Hepatocyte (in vitro differentiated cells): ENCODE results near the gene SCML2. TPM values are rescaled to one million over a fixed set of nuclear protein-coding genes. Genes with fewer than 3 reads are reported as not detected.

ENCODE experiments used
- DNase-seq: peaks from one replicate; pipeline ENCODE4 v3.0.0-alpha.2; 2016; ENCODE audit warnings: low spot score
- H2AFZ ChIP-seq: fragments of 200-600 bp; sonication (generic); 2 replicates; pipeline ENCODE4 v1.6.0; 2016; ENCODE audit warnings: antibody characterized with exemption, mild to moderate bottlenecking
- H3K27ac ChIP-seq: fragments of 200-600 bp; sonication (generic); 2 replicates; pipeline ENCODE4 v1.5.1; 2016; ENCODE audit warnings: mild to moderate bottlenecking
- H3K27me3 ChIP-seq: fragments of 200-600 bp; sonication (generic); 2 replicates; pipeline ENCODE4 v1.6.1; 2016
- H3K36me3 ChIP-seq: fragments of 200-600 bp; sonication (generic); replicated peaks from 2 replicates; pipeline ENCODE4 v1.5.1; 2016; ENCODE audit warnings: low read depth; ENCODE audit not compliant: insufficient read depth
- H3K4me1 ChIP-seq: fragments of 200-600 bp; sonication (generic); 2 replicates; pipeline ENCODE4 v1.5.1; 2016; ENCODE audit warnings: mild to moderate bottlenecking, moderate library complexity; ENCODE audit not compliant: insufficient read depth
- H3K4me2 ChIP-seq: fragments of 200-600 bp; sonication (generic); 2 replicates; pipeline ENCODE4 v1.6.0; 2016
- H3K4me3 ChIP-seq: fragments of 200-600 bp; sonication (generic); 2 replicates; pipeline ENCODE4 v1.5.1; 2016; ENCODE audit warnings: mild to moderate bottlenecking
- H3K79me2 ChIP-seq: fragments of 200-600 bp; sonication (generic); 2 replicates; pipeline ENCODE4 v1.6.0; 2017; ENCODE audit warnings: mild to moderate bottlenecking
- H3K9me2 ChIP-seq: fragments of 200-600 bp; sonication (generic); replicated peaks from 2 replicates; pipeline ENCODE4 v1.6.0; 2017; ENCODE audit warnings: mild to moderate bottlenecking; ENCODE audit not compliant: insufficient read depth
- H3K9me3 ChIP-seq: fragments of 200-600 bp; sonication (generic); 2 replicates; pipeline ENCODE4 v1.5.1; 2016; ENCODE audit warnings: low read depth, mild to moderate bottlenecking
- H4K20me1 ChIP-seq: fragments of 200-600 bp; sonication (generic); 2 replicates; pipeline ENCODE4 v1.6.0; 2016; ENCODE audit warnings: mild to moderate bottlenecking; ENCODE audit not compliant: insufficient read depth, poor library complexity, severe bottlenecking
- CTCF ChIP-seq: fragments of 200-600 bp; sonication (generic); IDR thresholded peaks from 2 replicates; pipeline ENCODE4 v1.5.1; 2016; ENCODE audit warnings: antibody characterized with exemption, mild to moderate bottlenecking; ENCODE audit not compliant: poor library complexity
- EZH2 ChIP-seq: fragments of 200-600 bp; sonication (generic); IDR thresholded peaks from 2 replicates; pipeline ENCODE4 v1.6.1; 2016; ENCODE audit warnings: antibody characterized with exemption, mild to moderate bottlenecking, borderline replicate concordance
- EZH2phosphoT487 ChIP-seq: fragments of 200-600 bp; sonication (generic); IDR thresholded peaks from one replicate; pipeline ENCODE4 v1.6.1; 2018; ENCODE audit warnings: antibody characterized with exemption, mild to moderate bottlenecking, low read depth, moderate library complexity; ENCODE audit not compliant: unreplicated experiment, severe bottlenecking
- WGBS: methylation state at CpG from one replicate; pipeline ENCODE4 v1.1.6; 2016; ENCODE audit warnings: low lambda C conversion rate; ENCODE audit errors: missing lambda C conversion rate; 5-methylcytosine and 5-hydroxymethylcytosine counted together
- polyA plus RNA-seq: library from polyadenylated mRNA; unstranded; fragments of >200 nt; fragmentation: Nextera tagmentation; extraction: Ambion mirVana; gene quantifications from 2 replicates; pipeline ENCODE4 v1.2.1, GENCODE V29; 2016
- total RNA-seq: library from RNA; depleted of rRNA; stranded (reverse); fragments of >200 nt; gene quantifications from 2 replicates; pipeline ENCODE4 v1.2.3, GENCODE V29; 2014

SCML2 gene
- total and polyA plus RNA-seq, 2 experiments from 2014 or later = 3.6 to 4.5 TPM

- Histone ChIP-seq H3K27me3 (no peaks in the 10 kb centered on the region), H3K9me3 (no peaks in the 10 kb centered on the region), H4K20me1 (no peaks in the 10 kb centered on the region), H3K27ac (no peak overlapping the region), H3K4me2 (no peak overlapping the region), H3K36me3 (no peaks in the 10 kb centered on the region), H3K4me3 (no peak overlapping the region), H3K4me1 (no peaks in the 10 kb centered on the region), H2AFZ (peak overlapping the region; percentile 7), H3K9me2 (no peaks in the 10 kb centered on the region), H3K79me2 (no peaks in the 10 kb centered on the region)
- DNase-seq = no peak
- TF ChIP-seq EZH2 (no peak), CTCF (peak; percentile 49), EZH2phosphoT487 (no peak)
- 35% methylated on average over 2 of the region's 2 CpGs for WGBS
These were observed 144.0 kb downstream of the SCML2 start for GRCh38 chrX:18210470-18210869.

GRCh38 chrX:18206657-18207056, 147.8 kb downstream of the SCML2 start:
- H3K27ac ChIP-seq = no peak overlapping the region
- H3K4me2 ChIP-seq = no peak overlapping the region
- H3K79me2 ChIP-seq = no peaks in the 10 kb centered on the region
- H3K4me1 ChIP-seq = no peaks in the 10 kb centered on the region
- H3K36me3 ChIP-seq = no peaks in the 10 kb centered on the region
- H4K20me1 ChIP-seq = no peaks in the 10 kb centered on the region
- H3K4me3 ChIP-seq = no peak overlapping the region
- no peaks in the 10 kb centered on the region for H3K9me2 ChIP-seq
- no peaks in the 10 kb centered on the region for H3K9me3 ChIP-seq
- 84% methylated on average over 7 of the region's 8 CpGs for WGBS
- DNase-seq = no peak
- no peak overlapping the region for H2AFZ ChIP-seq
- H3K27me3 ChIP-seq = no peaks in the 10 kb centered on the region
- TF ChIP-seq CTCF = no peak
- TF ChIP-seq EZH2 = no peak
- no peak for TF ChIP-seq EZH2phosphoT487

GRCh38 chrX:18203631-18204030, 150.9 kb downstream of the SCML2 start:
- WGBS = 73% methylated on average over 5 of the region's 5 CpGs
- H2AFZ ChIP-seq = no peak overlapping the region
- no peaks in the 10 kb centered on the region for H3K79me2 ChIP-seq

More at GRCh38 chrX:18203631-18204030, 150.9 kb downstream of the SCML2 start:
- Histone ChIP-seq H3K4me3 (no peak overlapping the region), H3K27me3 (no peaks in the 10 kb centered on the region), H3K4me1 (no peaks in the 10 kb centered on the region), H3K9me3 (no peaks in the 10 kb centered on the region), H3K27ac (no peak overlapping the region), H3K9me2 (no peaks in the 10 kb centered on the region), H3K36me3 (no peaks in the 10 kb centered on the region), H3K4me2 (no peak overlapping the region), H4K20me1 (no peaks in the 10 kb centered on the region)
- DNase-seq = no peak
- no peak for TF ChIP-seq EZH2
- TF ChIP-seq EZH2phosphoT487 = no peak
- TF ChIP-seq CTCF = no peak
